GM21786 (cell line): ENCODE results near the gene TPRG1L.

Experiments used
- ATAC-seq: cut with Tn5 transposase; IDR thresholded peaks from one replicate; pipeline ENCODE4 v1.9.1; 2021; ENCODE audit not compliant: unreplicated experiment

TPRG1L gene

GRCh38 chr1:3660704-3661103 lies 35.9 kb downstream of the TPRG1L start:
- no peak for ATAC-seq

GRCh38 chr1:3661631-3662030 lies 36.8 kb downstream of the TPRG1L start:
- no peak for ATAC-seq

- ATAC-seq = no peak
Observed at GRCh38 chr1:3662080-3662671, 37.4 kb downstream of the TPRG1L start.

GRCh38 chr1:3663999-3664699 lies 39.3 kb downstream of the TPRG1L start:
- ATAC-seq = no peak

GRCh38 chr1:3664700-3665375 lies 40.0 kb downstream of the TPRG1L start:
- ATAC-seq = no peak

- ATAC-seq = no peak
Observed at GRCh38 chr1:3668148-3668547, 43.3 kb downstream of the TPRG1L start.

- ATAC-seq = no peak
Observed at GRCh38 chr1:3668585-3669300, 43.9 kb downstream of the TPRG1L start.

GRCh38 chr1:3669421-3669821 lies 44.6 kb downstream of the TPRG1L start:
- ATAC-seq = no peak

- no peak for ATAC-seq
Observed at GRCh38 chr1:3669971-3670431, 45.2 kb downstream of the TPRG1L start.

- ATAC-seq = no peak
Observed at GRCh38 chr1:3670823-3671265, 46.0 kb downstream of the TPRG1L start.

- ATAC-seq = no peak
Observed at GRCh38 chr1:3671371-3672180, 46.8 kb downstream of the TPRG1L start.

GRCh38 chr1:3672231-3672970 lies 47.6 kb downstream of the TPRG1L start:
- ATAC-seq = no peak

GRCh38 chr1:3672971-3673361 lies 48.2 kb downstream of the TPRG1L start:
- ATAC-seq = no peak

- ATAC-seq = no peak
Observed at GRCh38 chr1:3673381-3674099, 48.7 kb downstream of the TPRG1L start.

GRCh38 chr1:3674100-3675094 lies 49.6 kb downstream of the TPRG1L start:
- ATAC-seq = no peak

- ATAC-seq = no peak
Observed at GRCh38 chr1:3675436-3675835, 50.6 kb downstream of the TPRG1L start.

- peak; percentile 59 for ATAC-seq
Observed at GRCh38 chr1:3676581-3677470, 52.0 kb downstream of the TPRG1L start.
